Measurements from ENCODE around the gene JADE1.

DNA sequence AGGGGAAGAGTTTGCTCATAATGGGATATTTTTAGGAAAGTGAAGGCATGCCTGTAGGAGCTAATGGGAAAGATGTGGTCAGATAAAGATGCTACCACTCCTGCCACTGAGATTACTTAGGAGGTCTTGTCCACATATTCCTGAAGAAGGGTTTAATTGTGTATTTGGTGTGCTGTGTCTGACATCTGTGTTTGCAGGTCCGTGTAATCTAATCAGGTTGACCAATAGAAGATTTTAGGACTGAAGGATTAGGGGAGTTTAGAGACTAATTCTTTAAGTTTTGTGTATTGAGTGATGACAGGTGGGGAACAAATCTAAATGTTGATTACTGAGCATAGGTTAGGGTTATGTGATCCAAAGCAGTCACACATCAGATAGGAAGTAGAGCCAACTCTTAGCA is 57.2 kb downstream of the JADE1 start:
- TF ChIP-seq GATA2 (IDR thresholded peaks at IDR 0.05; ENCODE audit: low read depth, low read length) = no peak
- TF ChIP-seq GATA3 (IDR thresholded peaks at IDR 0.05; ENCODE audit: low read depth, low read length) = no peak

All from SH-SY5Y (cell line).